ENCODE data around the gene VPREB3.

Gene VPREB3

DNA sequence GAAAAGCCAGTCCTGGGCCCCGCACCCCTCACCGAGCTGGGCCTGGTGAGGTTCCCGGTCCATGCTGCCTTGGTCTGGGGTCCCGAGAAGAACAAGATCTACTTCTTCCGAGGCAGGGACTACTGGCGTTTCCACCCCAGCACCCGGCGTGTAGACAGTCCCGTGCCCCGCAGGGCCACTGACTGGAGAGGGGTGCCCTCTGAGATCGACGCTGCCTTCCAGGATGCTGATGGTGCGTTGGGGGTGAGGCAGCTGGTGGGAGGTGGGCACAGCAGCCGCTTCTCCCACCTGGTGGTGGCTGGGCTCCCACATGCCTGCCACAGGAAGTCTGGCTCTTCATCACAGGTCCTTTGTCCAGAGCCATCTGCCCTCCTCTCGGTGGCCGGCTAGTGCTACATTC, 28.0 kb upstream of the VPREB3 start:
- no peak for DNase-seq

GRCh38 chr22:23781511-23782183, 27.4 kb upstream of the VPREB3 start:
- no peak for DNase-seq

DNA sequence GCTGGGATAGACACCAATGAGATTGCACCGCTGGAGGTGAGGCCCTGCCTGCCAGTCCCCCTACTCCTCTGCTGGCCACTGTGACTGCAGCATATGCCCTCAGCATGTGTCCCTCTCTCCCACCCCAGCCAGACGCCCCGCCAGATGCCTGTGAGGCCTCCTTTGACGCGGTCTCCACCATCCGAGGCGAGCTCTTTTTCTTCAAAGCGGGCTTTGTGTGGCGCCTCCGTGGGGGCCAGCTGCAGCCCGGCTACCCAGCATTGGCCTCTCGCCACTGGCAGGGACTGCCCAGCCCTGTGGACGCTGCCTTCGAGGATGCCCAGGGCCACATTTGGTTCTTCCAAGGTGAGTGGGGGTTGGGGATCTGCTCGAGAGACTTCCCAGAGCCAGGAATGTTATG, 26.8 kb upstream of the VPREB3 start:
- DNase-seq, result no peak

DNA sequence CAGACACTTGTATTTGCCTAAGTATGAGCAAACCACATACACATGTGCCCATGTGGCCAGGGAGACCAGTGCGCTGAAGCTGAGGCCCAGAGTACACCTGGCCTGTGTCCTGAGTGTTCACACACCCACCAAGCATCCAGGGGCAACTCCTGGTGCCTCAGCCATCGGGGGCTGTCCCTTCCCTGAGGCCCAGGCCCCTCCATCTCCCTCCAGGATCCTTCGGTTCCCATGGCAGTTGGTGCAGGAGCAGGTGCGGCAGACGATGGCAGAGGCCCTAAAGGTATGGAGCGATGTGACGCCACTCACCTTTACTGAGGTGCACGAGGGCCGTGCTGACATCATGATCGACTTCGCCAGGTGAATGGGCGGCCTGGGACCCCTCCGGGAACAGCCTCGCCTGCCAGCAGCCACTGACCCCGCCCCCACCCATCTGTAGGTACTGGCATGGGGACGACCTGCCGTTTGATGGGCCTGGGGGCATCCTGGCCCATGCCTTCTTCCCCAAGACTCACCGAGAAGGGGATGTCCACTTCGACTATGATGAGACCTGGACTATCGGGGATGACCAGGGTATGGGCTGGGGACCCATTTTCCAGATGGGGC, 26.0 kb upstream of the VPREB3 start:
- DNase-seq, result no peak

DNA sequence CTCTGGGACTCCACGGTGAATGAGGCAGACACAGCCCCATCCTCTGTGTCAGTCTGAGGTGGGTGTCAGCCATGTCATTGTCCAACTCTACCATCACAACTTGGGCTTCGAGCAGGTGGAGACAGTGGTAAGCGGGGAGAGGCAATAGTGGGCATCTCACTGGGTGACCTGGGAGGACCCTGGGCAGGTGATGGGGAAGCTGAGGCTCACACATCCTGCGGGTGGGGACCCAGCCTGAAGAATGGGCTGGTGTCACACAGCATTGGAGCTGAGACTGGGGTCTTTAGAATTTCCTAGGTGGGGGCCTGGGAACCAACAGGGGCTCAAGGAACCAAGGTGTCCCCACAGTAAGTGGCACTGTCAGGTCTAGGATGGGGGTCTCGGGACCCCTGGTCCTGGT, 25.5 kb upstream of the VPREB3 start:
- no peak for DNase-seq

DNA sequence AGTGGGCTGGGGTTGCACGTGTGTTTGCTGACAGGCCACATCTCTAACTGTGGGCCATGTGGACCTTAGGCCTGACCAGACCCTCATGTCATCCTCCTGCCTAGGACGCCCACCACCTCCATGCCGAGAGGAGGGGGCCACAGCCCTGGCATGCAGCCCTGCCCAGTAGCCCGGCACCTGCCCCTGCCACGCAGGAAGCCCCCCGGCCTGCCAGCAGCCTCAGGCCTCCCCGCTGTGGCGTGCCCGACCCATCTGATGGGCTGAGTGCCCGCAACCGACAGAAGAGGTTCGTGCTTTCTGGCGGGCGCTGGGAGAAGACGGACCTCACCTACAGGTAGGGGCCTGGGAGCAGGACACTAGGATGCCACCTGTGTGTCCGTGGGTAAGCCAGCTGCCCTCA, 24.9 kb upstream of the VPREB3 start:
- no peak for DNase-seq

DNA sequence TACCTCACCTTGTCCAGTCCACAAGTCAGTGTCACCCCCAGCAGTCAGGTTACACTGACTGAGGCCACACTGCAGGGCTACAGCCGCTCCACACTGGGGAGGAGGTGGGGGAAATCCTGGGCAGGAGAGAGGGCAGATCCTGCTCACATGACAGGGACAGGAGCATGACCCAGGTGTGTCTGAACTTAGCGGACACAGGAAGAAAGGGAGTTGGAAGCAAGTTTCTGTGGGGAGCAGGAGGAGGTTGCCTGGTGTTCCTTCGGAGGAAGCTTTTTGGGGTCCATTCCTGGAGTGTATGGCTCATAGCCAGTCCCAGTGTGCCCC, 24.3 kb upstream of the VPREB3 start:
- no peak for DNase-seq

DNA sequence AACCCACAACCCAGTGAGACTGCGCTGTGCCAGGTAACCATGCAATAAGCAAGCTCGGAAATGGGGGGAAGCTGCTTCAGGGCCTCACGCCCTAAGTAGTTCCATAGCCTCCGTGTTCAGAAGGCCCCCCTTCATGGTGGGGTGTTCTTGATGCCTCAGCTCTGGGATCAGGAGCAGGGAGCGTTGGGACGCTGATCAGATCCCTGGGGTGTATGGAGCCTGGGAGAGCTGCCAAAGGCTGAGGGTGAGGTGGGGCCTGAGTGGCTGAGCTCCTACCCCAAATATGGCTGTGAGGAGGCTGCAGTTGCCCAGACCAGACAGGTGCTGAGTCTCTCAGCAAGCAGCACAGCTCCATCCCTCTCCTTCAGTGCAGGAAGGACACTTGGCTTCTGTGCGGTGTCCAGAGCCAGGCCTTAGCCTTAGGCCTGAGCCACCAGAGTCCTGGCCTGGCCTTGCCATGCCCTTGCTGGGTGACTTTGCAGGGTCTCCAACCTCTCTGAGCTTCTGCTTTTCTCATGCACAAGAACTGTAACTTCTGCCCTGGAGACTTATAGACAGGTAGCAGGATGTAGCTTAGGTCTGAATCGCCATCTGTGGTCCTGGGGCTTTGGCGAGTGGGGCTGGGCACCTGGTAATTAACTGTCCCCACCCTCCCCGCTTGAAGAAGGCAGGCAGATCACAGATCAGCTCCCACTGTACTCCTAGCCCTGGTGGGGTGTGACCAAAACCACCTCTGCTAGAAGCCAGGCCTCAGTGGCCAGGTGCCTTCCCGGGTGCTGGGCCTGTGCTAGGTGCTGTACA, 23.8 kb upstream of the VPREB3 start:
- no peak for DNase-seq

- DNase-seq, result no peak
These were observed 21.7 kb upstream of the VPREB3 start for GRCh38 chr22:23775779-23776375.

DNA sequence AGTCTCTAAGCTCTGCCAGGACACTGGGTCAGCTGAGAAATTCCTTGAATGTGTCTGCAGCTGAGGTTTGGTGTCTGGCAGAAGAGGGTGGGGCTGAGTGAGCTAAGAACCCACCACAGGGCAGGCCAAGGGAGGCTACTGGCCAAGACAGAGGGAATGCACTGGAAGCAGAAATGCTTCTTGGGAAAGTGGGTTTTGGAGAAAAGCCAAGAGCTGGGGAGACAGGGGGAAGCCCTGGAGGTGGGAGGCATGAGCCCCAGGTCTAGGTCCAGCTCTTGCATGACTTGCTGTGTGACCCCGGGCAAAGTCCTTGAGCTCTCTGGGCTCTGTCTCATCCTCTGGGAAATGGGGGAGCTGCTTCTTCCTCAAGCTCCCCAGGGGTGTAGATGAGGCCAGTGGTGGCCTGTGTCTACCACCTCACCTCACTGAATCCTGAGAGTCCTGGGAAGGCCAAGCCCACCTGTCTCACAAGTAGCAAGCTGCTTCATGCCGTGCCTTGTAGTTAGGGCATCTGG, 20.8 kb upstream of the VPREB3 start:
- DNase-seq, result no peak

DNA sequence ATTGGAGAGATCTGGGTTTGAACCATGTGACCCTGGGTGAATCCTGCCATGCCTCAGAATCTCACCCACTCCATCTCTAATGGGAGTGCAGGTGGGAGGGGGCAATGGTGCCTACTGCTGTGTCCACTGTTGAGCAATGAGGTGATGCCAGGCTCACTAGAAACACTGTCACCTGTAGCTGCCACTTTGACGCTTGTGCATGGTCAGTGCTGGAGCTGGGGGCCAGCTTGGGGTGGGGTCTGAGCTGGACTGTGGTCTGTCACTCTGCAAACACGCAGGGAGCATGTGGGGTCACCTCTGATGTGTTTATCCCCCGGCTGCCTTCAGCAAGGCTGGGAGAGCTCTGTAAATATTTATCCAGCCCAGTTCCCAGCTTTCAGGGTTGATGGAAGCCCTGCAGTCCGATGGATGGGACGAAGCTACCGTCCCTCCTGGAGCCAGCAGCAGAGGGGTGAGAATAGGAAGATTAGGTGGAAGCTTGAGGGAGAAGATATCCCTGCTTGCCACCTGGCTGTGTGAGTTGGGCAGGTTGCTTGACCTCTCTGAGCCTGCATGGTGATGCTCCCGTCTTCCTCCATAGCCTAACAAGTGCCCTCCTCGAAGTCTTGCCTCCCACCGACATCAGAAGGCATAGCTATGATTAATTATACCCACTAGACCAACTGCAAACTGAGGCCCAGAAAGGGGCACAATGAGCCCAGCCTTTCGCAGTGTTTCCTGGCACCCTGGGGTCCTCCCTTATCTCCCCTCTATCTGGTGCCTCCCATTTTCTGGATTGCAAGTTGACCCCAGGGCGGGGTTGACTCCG, 20.1 kb upstream of the VPREB3 start:
- DNase-seq, result no peak

- no peak for DNase-seq
These were observed 19.4 kb upstream of the VPREB3 start for GRCh38 chr22:23773483-23774113.

DNA sequence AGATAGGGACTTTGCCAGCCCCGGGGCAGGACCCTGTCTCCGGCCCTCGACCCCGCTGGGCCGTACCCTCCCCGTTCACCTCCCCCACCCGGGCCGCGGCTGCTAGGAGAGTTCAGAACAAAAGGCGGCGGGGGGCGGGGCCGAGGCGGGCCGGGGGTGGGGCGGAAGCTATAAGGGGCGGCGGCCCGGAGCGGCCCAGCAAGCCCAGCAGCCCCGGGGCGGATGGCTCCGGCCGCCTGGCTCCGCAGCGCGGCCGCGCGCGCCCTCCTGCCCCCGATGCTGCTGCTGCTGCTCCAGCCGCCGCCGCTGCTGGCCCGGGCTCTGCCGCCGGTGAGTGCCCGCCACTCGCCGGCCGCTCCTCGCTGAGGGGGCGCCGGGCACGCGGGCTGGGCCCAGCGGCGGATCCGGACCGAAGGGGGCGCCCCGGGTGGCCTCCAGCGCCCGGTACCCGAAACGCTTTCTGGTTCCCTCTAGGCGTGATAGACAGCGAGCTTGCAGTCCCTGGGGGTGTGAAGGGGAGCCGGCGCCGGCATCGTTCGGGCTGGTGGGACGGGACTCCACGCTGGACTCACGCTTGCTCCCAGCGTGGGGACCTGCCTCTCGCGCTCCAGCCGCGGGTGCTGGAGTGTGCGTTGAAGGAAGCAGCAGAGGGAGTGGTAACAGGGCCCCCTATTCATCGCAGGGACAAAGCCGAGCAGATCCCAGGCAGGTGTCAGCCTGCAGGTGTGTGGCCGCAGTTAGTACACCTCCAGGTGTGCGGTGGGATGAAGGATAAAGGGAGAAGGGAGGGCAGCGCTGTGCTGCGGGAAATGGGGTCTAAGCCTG, 18.6 kb upstream of the VPREB3 start, which contains the start of gene MMP11:
TSS of gene MMP11 (plus strand) at position 201 of the 825 bp plus-strand sequence. CDS start at position 223, 22 bp downstream.
- DNase-seq, result no peak

- DNase-seq, result no peak
These were observed 18.1 kb upstream of the VPREB3 start for GRCh38 chr22:23772315-23772648.

DNA sequence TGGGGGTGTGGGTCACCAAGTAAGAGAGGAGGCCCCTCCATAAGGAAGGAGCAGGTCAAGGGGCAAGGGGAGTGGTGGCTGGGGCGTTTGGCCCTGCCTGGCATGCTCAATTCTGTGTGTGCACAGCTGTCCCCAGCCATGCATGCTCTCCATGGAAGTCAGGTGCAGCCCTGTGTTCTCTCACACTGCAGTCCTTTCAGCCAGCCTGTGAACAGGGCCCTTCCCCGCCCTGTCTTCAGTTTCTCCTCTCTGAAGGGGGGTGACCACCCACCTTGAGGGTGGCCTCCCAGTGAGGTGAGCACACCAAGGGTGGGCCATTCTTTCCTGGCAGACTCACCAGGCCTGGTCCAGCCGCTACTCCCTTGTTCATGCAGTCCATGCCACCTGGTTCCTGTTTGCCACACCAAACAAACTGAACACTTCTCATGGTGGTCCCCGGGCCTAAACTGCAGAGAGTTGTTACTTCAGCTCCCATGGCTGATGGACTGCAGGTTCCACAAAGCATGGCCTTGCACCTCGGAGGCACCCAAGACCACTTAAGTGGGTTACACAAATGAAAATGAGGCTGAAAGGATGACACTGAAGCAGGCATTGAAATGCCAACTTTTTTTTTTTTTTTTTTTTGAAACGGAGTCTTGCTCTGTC, 15.2 kb upstream of the VPREB3 start:
- no peak for DNase-seq

DNA sequence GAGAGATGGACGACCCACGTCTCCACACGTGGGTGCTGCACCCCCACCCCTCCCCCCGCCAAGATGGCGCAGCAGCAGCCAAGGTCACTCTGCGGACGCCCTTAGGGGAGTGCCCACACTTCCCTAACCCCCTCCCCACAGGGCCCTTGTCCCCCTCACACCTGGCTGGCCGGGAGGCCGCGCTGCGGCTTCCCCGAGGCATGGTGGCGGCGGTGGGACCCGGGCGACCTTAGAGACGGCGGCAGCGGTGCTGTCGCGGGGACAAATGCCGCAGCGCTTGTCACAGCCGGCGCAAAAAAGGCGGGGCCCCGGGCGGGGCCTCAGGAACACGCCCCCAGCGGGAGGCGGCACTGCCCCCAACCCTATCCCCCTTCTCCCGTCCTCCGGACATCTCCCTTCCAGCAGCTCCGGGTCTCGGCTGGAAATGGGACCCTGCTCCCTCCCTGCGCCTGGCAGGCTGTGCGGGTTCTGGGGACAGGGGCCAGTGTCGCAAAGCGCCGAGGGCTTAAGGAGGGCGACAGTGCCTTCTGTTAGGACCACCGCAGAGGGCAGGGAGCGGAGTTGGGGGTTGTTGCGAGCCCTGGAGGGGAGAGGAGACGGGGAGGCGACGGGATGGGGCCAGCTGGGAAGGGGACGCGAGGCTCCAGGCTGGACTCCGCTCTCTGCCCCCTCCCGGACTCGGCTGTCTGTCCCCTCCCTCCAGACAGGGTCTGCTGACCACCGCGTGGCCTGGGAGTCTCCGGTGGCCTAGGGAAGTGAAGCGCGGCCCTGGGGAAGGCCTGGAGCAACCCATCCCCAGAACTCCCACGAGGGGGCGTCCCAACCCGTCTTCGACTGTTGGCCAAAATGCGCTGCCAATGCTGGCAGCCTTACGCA, 13.7 kb upstream of the VPREB3 start, which contains the start of gene CHCHD10:
TSS of gene CHCHD10 (minus strand) at position 300 of the 876 bp plus-strand sequence. CDS start at position 202, 98 bp downstream.
- DNase-seq, result no peak

DNA sequence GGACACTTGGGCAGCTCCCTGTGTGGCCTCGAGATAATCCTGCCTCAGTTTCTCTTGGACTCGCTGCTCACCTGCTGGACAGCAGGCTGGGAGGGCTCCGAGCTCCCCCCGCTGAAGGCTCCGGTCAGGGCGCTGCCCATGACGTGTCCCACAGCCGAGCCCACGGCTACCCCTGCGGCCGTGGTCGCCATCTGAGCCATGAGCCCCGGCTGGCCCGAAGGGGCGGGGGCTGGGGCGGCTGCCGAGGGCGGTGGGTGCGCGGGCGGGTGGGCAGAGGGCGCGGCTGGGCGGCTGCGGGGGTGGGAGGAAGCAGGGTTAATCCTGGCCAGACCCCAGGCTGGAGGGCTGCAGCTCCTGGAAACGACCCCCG, 13.1 kb upstream of the VPREB3 start:
- no peak for DNase-seq

GRCh38 chr22:23764899-23765881, 11.0 kb upstream of the VPREB3 start:
- DNase-seq, result no peak
